Loucy (cell line): ENCODE results near the gene CD163.

Experiments used
- H2AFZ ChIP-seq: fragments of 200-600 bp; sonication (generic); 2 replicates; pipeline ENCODE4 v1.6.0; 2016; ENCODE audit warnings: antibody characterized with exemption, mild to moderate bottlenecking, low read length, moderate library complexity
- H3F3A ChIP-seq: fragments of 200-600 bp; 2 replicates; pipeline ENCODE4 v1.6.0; 2016; ENCODE audit warnings: antibody characterized with exemption, low read depth, mild to moderate bottlenecking
- H3K27me3 ChIP-seq: fragments of 200-600 bp; sonication (generic); 2 replicates; pipeline ENCODE4 v1.6.1; 2014; ENCODE audit warnings: low read length, mild to moderate bottlenecking; ENCODE audit not compliant: insufficient read depth, poor library complexity, severe bottlenecking
- H3K36me3 ChIP-seq: fragments of 200-600 bp; sonication (generic); 2 replicates; pipeline ENCODE4 v1.6.1; 2016; ENCODE audit warnings: low read length; ENCODE audit not compliant: insufficient read depth
- H3K4me1 ChIP-seq: fragments of 200-600 bp; sonication (generic); 2 replicates; pipeline ENCODE4 v1.5.1; 2014; ENCODE audit warnings: low read length, mild to moderate bottlenecking; ENCODE audit not compliant: insufficient read depth, poor library complexity, severe bottlenecking
- H3K4me2 ChIP-seq: fragments of 200-600 bp; sonication (generic); 2 replicates; pipeline ENCODE4 v1.6.0; 2014; ENCODE audit warnings: antibody characterized with exemption, low read length, low read depth, mild to moderate bottlenecking; ENCODE audit not compliant: poor library complexity, severe bottlenecking
- H3K4me3 ChIP-seq: fragments of 200-600 bp; sonication (generic); 2 replicates; pipeline ENCODE4 v1.5.1; 2014; ENCODE audit warnings: low read length, mild to moderate bottlenecking, mixed read lengths; ENCODE audit not compliant: poor library complexity, severe bottlenecking
- H3K79me2 ChIP-seq: fragments of 200-600 bp; sonication (generic); 2 replicates; pipeline ENCODE4 v1.6.1; 2014; ENCODE audit warnings: low read length; ENCODE audit not compliant: insufficient read depth
- H3K9ac ChIP-seq: fragments of 200-600 bp; sonication (generic); 2 replicates; pipeline ENCODE4 v1.6.0; 2014; ENCODE audit warnings: mild to moderate bottlenecking, low read depth, low read length, moderate library complexity; ENCODE audit not compliant: poor library complexity, severe bottlenecking
- H3K9me2 ChIP-seq: fragments of 200-600 bp; sonication (generic); replicated peaks from 2 replicates; pipeline ENCODE4 v1.6.1; 2016; ENCODE audit warnings: low read depth, low read length, mixed read lengths
- H3K9me3 ChIP-seq: fragments of 200-600 bp; sonication (generic); 2 replicates; pipeline ENCODE4 v1.6.1; 2014; ENCODE audit warnings: mild to moderate bottlenecking, antibody characterized with exemption, low read length, low read depth; ENCODE audit not compliant: insufficient read depth
- H4K20me1 ChIP-seq: fragments of 200-600 bp; sonication (generic); 2 replicates; pipeline ENCODE4 v1.6.0; 2014; ENCODE audit warnings: antibody characterized with exemption, low read length, mild to moderate bottlenecking; ENCODE audit not compliant: insufficient read depth, poor library complexity, severe bottlenecking
- EZH2phosphoT487 ChIP-seq: fragments of 200-600 bp; IDR thresholded peaks from 2 replicates; pipeline ENCODE4 v1.6.1; 2018; ENCODE audit warnings: antibody characterized with exemption, mild to moderate bottlenecking, moderate library complexity, borderline replicate concordance
- TF ChIP-seq, protein P1 (sequence below): fragments of 200-600 bp; sonication (generic); conservative IDR thresholded peaks from 2 replicates; pipeline ENCODE4 v1.5.1; 2014; ENCODE audit warnings: mild to moderate bottlenecking, antibody characterized with exemption, low read length

The CD163 gene

DNA sequence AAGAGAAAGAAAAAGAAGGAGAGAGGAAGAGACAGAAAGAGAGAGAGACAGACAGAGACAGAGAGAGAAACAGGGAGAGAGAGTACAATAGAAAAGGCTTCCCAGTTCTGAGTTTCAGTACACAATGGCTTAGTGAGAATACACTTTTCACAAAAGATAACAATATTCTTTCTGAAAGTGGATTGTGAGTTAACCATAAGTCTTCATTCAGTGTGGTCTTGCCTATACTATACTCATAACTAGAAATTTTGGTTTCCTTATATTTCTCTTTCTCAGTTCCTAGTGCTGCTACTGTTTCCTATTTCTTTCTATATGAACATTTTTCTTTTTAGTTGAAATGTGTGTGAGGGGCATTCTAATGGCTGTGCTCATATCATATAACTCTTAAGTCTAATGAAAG is 68.9 kb downstream of the CD163 start:
- no peaks in the 10 kb centered on the region for H3K79me2 ChIP-seq
- peaks cover 7% of the 10 kb centered on the region for H3K27me3 ChIP-seq
- H3K36me3 ChIP-seq = no peaks in the 10 kb centered on the region
- TF ChIP-seq EZH2phosphoT487 = no peak
- no peak overlapping the region for H3K4me3 ChIP-seq
- no peaks in the 10 kb centered on the region for H3K9me3 ChIP-seq
- no peaks in the 10 kb centered on the region for H4K20me1 ChIP-seq
- no peaks in the 10 kb centered on the region for H3K9me2 ChIP-seq
- H3F3A ChIP-seq = no peaks in the 10 kb centered on the region
- no peak overlapping the region for H3K4me2 ChIP-seq
- H2AFZ ChIP-seq = no peak overlapping the region
- no peak overlapping the region for H3K9ac ChIP-seq
- no peaks in the 10 kb centered on the region for H3K4me1 ChIP-seq

DNA sequence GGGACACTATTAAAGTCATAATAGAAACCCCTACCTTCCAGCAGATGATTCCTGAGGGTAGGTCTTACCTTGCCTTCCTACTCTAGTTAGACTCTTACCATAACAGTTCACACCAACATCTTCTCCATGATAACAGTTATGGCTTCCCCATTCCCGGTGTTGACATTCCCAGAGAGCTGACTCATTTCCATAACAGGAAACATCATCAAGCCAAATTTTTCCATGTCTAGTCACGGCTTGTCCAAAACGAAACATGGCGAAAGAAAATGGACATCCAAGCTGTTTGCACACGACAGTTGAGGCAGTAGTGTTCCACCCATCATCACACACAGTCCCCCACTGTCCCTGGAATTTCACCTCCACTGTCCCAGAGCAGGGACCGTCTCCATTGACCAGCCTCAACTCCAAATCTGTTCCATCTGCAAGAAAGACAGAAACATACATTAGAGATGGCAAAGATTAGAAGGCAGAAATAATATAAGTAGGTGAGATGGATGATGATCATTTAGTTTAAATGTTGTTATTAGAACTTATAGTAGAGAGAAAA is 70.2 kb downstream of the CD163 start:
- Histone ChIP-seq H3K27me3 (peaks cover 7% of the 10 kb centered on the region), H4K20me1 (no peaks in the 10 kb centered on the region), H3K36me3 (no peaks in the 10 kb centered on the region), H3K79me2 (no peaks in the 10 kb centered on the region), H3K9me3 (no peaks in the 10 kb centered on the region), H3K9ac (no peak overlapping the region), H3K4me1 (no peaks in the 10 kb centered on the region), H3K4me3 (no peak overlapping the region), H3F3A (no peaks in the 10 kb centered on the region), H2AFZ (no peak overlapping the region), H3K4me2 (no peak overlapping the region), H3K9me2 (no peaks in the 10 kb centered on the region)
- TF ChIP-seq EZH2phosphoT487 = no peak
- TF ChIP-seq, protein P1, sequence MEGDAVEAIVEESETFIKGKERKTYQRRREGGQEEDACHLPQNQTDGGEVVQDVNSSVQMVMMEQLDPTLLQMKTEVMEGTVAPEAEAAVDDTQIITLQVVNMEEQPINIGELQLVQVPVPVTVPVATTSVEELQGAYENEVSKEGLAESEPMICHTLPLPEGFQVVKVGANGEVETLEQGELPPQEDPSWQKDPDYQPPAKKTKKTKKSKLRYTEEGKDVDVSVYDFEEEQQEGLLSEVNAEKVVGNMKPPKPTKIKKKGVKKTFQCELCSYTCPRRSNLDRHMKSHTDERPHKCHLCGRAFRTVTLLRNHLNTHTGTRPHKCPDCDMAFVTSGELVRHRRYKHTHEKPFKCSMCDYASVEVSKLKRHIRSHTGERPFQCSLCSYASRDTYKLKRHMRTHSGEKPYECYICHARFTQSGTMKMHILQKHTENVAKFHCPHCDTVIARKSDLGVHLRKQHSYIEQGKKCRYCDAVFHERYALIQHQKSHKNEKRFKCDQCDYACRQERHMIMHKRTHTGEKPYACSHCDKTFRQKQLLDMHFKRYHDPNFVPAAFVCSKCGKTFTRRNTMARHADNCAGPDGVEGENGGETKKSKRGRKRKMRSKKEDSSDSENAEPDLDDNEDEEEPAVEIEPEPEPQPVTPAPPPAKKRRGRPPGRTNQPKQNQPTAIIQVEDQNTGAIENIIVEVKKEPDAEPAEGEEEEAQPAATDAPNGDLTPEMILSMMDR = no peak

DNA sequence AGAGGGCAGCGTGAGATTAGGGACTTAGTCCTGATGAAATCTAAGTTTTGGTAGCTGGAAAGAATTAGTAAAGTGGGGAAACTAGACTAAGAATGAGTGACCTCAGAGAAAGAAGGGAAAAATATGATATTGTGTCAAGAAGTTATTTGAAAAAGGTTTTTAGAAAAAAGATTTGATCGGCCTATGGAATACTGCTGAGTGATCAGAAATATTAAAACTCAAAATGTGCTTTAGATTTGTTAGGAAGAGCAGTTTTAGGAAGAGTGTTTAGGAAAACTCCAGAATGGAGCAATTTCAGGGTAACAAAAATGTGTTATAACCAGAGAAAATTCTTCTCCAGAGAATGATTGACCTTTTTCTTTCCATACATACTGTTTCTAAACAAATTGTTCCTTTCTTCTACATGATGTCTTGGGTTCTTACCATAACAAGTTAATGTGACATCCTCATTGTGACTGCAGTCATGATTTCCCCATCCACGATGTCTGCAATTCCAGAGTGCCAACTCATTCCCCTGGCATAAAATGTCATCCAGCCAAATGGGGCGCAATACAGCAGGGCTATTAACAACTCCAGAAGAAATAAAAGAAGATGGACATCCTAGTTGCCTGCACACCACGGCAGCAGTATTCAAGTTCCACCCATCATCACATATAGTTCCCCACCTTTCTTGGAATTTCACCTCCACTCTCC is 71.4 kb downstream of the CD163 start:
- H3K4me2 ChIP-seq = no peak overlapping the region
- H3K4me1 ChIP-seq = no peaks in the 10 kb centered on the region
- TF ChIP-seq, protein P1 = no peak

More for the DNA sequence above, 71.4 kb downstream of the CD163 start:
- Histone ChIP-seq H3K9ac (no peak overlapping the region), H3K9me2 (no peaks in the 10 kb centered on the region), H3F3A (no peaks in the 10 kb centered on the region), H2AFZ (no peak overlapping the region), H3K27me3 (peaks cover 7% of the 10 kb centered on the region), H3K36me3 (no peaks in the 10 kb centered on the region), H3K9me3 (no peaks in the 10 kb centered on the region), H3K4me3 (no peak overlapping the region), H3K79me2 (no peaks in the 10 kb centered on the region), H4K20me1 (no peaks in the 10 kb centered on the region)
